ENCODE data around the gene ADAMTSL5.
A peak's percentile ranks its signal among the peaks of the same experiment; 100 is the strongest.
"Not testable (repeated sequence)": the region's sequence is repeated elsewhere in the genome, so short reads cannot be mapped to it uniquely, and the experiment has no call there.

ADAMTSL5 gene

GRCh38 chr19:1511318-1512317 is 1.2 kb downstream of the ADAMTSL5 start:
- no peak for DNase-seq (ENCODE audit: low spot score)

- no peak for DNase-seq (ENCODE audit: low spot score)
Measured at GRCh38 chr19:1510807-1511206, 2.0 kb downstream of the ADAMTSL5 start.

DNA sequence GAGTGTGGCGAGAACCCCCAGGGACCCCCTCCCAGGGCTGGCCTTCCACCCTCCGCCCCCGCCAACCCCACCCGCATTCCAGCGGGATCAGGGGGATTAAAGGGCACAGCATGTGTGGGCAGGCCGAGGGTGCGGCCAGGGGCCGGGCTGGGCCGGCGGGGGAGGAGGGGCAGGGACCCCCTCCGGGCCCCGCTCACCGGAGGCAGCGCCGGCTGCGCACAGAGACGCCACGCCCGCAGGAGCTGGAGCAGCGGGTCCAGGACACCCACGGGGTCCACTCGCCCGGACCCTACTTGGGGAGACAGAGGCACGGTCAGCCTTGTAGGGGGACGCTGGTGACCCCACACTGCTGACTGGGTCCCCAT is 2.4 kb downstream of the ADAMTSL5 start:
- no peak for DNase-seq (ENCODE audit: low spot score)

- no peak for DNase-seq (ENCODE audit: low spot score)
Measured at GRCh38 chr19:1509602-1510441, 3.0 kb downstream of the ADAMTSL5 start.

GRCh38 chr19:1508507-1508856 is 4.3 kb downstream of the ADAMTSL5 start:
- no peak for DNase-seq (ENCODE audit: low spot score)

DNA sequence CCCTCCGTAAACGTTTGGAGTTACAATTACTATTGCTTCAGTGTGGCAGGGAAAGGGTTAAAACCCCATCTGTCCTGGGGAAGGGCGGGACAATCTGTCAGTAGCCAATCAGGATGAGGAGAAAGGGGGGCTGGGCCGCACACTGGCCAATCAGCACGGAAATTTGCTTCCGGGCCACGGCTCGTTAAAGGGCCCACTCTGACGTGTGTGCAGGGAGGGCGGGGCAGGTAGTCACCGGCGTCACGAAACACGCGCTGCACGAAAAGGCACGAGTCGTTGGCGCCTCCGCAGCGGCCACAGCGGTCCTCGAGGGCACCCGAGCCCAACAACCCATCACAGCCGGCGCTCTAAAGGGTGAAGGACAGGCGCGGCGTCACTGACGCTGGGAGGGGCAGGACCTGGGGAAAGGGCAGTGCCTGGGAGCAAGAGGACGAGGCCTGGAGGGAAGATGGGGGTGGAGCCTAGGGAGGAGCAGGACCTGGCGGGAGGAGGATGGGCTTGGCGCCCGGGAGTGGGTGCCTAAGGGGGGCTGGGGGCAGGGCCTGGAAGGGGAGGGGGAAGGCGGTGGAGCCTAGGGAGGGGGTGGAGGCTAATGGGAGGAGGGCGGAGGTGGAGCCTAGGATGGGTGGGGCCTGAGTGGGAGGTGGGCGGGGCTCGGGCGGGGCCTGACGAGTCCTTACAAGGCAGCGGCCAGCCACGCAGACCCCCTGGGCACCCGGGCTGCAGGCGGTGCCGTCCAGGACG is 4.9 kb downstream of the ADAMTSL5 start:
- DNase-seq (ENCODE audit: low spot score) = peak; percentile 95

GRCh38 chr19:1507192-1507660 is 5.6 kb downstream of the ADAMTSL5 start:
- DNase-seq (ENCODE audit: low spot score) = no peak

- no peak for DNase-seq (ENCODE audit: low spot score)
Measured at GRCh38 chr19:1505991-1506881, 6.6 kb downstream of the ADAMTSL5 start.

DNA sequence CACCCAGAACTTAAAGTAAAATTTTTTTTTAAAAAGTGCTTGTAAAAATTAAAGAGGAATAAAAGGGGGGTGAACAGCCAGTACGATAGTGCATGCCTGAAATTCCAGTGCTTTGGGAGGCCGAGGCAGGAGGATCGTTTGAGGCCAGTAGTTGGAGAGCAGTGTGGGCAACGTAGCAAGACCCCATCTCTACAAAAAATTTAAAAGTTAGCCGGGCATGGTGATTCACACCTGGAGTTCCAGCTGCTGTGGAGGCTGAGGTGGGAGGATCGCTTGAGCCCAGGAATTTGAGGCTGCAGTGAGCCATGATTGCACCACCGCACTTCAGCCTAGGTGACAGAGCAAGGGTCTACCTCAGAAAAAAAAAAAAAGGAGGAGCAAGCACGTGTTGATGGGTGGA is 7.8 kb downstream of the ADAMTSL5 start:
- DNase-seq (ENCODE audit: low spot score) = no peak

DNA sequence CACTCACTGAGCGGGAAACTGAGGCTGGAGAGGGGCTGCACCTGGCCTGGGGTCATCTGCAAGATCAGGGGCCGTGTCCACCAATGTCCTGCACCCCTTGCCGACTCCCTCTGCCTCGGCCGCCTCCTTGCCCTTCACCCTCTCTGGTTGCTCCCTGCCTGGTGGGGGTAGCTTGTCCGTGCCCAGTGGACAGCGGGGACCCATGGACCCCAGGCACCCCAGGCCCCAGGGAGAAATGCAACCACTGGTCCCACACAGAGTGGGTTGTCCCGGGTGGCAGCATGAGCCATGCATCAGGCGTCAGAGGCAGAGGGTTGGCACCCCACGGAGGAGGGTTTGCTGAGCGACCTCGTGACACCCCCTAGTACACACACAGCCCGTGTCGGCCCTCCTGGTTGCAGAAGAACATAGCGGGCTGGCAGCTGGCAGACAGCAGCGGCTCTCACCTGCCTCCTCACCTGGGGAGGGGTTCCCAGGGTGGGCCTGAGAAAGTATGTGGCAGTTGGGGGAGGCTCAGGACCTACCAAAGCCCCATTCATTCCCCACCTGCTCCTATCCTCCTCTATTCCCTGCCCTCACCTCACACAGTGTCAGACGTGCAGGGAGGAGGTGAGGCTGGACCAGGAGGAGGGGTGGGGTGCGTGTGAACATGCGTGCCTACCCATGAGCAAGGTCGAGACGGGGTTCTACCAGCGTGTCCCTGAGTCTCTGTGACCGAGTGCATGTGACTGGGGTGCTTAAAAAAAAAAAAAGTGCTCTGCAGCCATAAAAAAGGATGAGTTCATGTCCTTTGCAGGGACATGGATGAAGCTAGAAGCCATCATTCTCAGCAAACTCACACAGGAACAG is 8.7 kb downstream of the ADAMTSL5 start:
- DNase-seq (ENCODE audit: low spot score) = no peak

GRCh38 chr19:1503089-1503924 is 9.5 kb downstream of the ADAMTSL5 start:
- DNase-seq (ENCODE audit: low spot score) = no peak

DNA sequence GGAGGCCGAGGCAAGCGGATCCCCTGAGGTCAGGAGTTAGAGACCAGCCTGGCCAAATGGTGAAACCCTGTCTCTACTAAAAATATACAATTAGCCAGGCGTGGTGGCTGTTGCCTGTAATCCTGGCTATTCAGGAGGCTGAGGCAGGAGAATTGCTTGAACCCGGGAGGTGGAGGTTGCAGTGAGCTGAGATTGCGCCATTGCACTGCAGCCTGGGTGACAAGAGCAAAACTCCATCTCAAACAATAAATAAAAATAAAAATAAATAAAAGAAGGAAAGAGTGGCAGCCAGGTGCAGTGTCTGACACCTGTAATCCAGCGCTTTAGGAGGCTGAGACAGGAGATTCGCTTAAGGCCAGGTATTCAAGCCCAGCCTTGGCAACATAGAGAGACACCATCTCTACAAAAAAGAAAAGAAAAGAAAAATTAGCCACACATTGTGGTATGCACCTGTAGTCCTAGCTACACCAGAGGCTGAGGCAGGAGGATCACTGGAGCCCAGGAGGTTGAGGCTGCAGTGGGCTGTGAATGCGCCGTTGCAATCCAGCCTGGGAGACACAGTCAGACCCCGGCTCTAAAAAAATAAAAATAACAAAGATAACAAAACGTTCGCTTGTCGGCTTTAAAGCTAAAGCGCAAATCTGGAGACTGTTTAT is 10.3 kb downstream of the ADAMTSL5 start:
- DNase-seq (ENCODE audit: low spot score) = no peak

GRCh38 chr19:1501200-1501595 is 11.6 kb downstream of the ADAMTSL5 start:
- no peak for DNase-seq (ENCODE audit: low spot score)

GRCh38 chr19:1499231-1499630 is 13.6 kb downstream of the ADAMTSL5 start:
- not testable (repeated sequence) for DNase-seq (ENCODE audit: low spot score)

- no peak for DNase-seq (ENCODE audit: low spot score)
Measured at GRCh38 chr19:1497578-1498235, 15.1 kb downstream of the ADAMTSL5 start.

DNA sequence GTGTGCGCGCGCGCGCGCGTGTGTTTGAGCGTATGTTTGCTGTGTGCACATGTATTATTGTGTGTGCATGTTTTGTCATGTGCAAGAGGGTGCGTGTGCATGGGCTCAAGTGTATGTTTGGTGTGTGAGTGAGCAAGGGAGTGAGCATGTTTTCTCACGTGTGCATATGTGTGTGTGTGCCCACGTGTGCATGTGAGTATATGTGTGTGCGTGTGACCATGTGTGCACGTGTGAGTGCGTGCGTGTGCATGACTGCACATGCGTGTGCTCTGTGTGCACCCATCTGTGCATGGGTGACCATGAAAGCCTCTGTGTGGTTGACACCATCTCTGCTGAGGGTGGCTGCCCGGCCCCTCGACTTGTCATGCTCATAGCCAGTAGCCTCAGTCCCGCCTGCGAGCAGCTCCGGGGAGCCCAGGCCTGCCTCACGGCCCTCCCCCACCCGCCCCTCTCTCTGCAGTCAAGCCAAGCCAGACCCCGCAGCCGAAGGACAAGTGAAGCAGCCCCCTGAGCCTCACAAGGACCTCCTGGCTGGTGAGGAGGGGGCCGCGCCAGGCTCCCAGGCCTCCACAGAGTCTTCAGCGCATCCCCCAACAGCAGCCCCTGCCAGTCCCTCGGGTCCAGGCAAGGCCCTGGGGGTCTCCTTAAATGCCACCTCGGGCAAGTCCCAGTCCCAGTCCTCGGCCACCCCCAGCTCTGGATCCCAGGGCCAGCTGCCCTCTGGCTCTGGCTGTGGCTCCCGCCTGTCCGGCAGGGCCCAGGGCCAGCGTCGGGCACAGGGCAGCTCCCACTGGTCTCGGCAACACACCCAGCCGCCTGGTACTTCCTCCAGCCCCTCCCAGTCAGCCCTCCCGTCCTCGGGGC is 15.9 kb downstream of the ADAMTSL5 start:
- no peak for DNase-seq (ENCODE audit: low spot score)
